GM19324 (cell line): Measurements from ENCODE around the gene KCNQ1OT1.

Experiments used
- ATAC-seq: cut with Tn5 transposase; IDR thresholded peaks from one replicate; pipeline ENCODE4 v1.9.1; 2021; ENCODE audit warnings: mild to moderate bottlenecking, moderate library complexity; ENCODE audit not compliant: unreplicated experiment, low FRiP score

KCNQ1OT1 gene

DNA sequence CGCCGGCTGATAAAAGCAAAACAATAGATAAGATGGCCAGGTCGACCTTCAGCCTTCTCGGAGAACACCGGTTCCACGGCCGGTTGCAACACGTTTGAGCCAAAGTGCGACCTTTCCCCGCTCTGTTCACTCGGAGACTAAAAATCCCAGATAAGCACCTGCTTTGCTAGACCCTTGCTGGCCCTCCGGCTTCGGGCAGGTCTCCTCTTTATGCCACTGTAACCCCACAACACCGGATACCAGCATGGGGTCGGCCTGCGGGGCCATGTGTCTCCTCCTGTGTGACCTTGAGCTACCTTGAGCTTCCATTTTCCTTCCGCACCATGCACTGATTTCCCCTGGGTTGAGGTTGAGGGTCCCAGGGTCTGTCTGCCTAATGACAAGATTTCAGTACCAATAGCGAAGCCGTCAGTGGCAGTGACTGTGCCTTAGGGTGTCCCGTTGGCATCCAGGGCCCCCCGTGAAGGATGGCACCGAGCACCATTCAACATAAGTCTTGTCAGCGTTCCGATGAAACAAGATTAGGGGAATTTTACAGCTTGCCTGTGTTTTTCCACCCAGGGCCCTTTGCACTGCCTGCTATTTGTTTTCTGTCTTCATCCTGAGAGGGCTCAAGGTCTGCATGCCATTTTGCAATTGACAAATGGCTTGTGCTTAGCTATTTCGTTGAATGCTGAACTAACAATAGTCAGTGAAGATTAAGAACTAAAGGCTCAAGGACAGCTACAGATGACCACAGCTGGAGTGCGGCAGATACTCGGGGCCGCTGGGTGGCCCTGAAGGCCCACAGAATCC is 136.4 kb downstream of the KCNQ1OT1 start:
- ATAC-seq: no peak

DNA sequence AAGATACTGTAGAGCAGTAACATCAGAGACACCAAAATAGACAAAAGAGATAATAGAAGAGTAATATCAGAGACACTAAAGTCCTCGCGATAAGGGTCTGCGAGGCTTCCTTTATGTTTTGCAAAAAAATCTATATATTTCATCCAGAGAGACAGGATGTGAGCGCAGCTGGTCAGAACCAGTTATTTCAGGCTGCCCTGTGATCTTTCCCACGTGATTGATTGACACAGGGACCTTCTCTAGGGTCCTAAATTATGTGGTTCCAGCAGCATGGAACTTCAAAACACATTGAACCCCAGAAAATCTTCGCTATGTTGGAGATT is 136.9 kb downstream of the KCNQ1OT1 start:
- no peak for ATAC-seq

DNA sequence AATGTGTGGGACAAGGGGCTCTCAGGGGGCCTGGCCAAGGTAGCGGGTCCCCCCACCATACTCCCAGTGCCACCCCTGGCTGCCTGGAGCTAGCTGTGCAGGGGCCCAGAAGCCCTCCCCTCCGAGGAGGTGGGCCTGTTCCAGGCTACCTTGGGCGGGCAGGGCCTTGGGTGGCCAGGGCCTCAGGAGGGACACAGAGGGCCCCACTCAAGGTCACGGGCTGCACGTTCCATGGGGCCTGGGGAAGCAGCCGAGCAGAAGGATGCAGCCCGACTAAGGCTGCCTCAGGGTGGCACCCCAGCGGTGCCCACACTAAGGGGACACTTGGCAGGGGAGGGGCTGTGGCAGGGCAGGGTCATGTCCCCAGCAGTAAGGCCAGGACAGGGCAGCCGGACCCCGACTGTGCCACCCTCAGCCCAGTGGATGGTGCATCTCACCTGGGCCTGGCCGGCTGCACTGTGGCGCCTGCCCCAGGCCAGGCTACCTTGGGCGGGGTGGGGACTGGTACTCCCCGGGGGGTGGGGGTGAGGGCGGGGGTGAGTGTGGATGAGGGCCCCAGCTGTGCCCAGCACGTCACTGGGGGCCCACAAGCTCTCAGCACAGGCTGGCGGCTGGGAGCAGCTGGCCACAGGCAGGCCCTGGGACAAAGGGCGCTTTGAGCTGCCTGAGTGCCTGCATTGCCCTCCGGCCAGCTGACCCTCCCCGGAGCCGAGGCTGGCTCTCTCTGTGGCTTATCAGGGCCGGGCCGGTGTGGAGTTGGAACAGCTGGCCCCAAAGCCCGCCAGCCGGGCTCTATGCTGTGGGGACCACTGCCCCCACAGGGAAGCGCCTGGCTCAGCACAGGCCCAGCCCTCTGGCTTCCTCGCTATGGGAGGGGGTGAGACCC is 137.9 kb downstream of the KCNQ1OT1 start:
- no peak for ATAC-seq

DNA sequence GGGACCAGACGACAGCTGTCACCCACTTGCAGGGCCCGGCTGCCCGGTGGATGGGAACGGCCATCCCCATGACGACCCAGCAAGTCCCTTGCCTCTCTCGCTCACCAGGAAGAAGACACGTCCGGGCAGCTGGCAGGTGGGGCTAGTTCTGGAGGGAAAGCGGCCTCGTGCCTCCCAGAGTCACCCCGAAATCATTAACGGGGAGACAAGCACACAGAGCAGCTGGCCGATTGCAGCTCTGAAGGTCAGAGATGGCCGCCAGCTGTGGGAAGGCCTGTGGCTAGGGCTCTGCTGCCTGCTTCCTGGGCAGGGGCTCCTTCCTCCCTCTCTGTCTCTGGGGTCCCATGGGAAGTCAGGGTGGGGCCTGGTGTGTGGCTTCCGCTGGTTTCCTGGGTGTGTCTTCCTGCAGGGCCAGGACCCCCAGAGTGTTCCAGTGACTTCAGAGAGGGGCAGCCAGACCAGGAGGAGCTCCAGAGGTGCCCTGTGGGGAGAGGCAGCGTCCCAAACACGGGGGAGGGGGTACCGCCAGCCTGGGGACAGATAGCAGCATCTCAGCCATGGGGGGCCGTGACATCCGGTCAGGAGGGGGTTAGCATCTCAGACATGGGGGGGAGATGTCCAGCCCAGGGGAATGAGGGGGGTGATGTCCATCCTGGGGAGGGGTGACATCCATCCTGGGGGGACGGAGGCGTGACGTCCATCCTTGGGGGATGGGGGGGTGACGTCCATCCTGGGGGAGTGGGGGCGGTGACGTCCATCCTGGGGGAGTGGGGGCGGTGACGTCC is 140.1 kb downstream of the KCNQ1OT1 start:
- ATAC-seq: no peak

DNA sequence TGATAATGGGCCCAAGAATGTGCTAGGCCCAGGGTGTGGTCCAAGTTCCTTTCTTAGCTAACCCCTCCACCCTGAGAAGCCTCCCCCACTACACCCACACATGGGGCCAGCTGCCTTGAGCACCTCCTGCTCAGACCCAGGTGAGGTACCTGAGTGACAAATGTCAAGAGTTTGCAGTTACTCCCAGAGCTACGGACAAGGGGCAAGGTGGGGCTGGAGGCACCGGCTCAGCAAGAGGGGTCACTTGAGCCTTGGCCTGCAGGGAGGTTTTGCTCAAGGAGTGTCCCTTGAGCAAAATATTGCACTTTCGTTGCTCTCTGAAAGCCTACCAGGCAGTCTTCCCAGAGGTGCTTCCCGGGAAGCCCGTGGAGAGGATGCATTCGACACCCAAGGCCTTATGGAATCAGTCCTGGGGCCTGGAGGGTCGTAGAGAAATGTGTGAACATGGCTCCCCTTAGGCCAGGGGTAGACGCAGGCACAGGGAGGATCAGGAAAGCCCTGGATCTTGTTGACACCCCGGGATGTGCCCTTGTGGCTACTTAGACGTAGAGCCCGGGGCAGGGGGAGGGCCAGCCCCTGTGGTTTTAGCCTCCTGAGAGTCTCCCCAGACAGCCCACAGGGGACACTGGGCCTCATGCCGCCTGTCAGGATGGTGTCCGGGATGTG is 140.8 kb downstream of the KCNQ1OT1 start:
- no peak for ATAC-seq

DNA sequence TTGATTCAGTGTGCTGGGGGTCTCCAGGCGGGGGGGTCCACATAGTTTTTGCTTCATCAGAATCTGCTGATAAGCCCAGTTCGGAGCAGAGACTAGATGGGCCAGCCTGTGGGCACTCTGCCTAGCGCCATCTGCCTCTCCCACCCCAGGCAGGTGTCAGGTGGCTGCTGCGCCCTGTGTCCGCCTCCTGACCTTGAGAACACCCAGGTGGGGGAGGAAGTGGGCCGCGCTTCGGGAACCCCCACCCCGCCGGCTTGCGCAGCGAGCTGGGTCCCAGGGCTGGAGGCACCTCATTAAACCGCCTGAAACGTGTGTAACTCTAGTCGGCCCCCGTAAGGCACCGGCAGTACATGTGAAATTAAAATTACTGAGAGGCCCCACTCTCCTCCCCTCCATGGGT is 141.4 kb downstream of the KCNQ1OT1 start:
- no peak for ATAC-seq
